GM21515 (cell line): Measurements from ENCODE around the gene GTPBP3.
"Not testable (repeated sequence)": the region's sequence is repeated elsewhere in the genome, so short reads cannot be mapped to it uniquely, and the experiment has no call there.

ENCODE experiments used
- ATAC-seq: cut with Tn5 transposase; IDR thresholded peaks from one replicate; pipeline ENCODE4 v1.9.1; 2021; ENCODE audit not compliant: unreplicated experiment

Gene GTPBP3, protein sequence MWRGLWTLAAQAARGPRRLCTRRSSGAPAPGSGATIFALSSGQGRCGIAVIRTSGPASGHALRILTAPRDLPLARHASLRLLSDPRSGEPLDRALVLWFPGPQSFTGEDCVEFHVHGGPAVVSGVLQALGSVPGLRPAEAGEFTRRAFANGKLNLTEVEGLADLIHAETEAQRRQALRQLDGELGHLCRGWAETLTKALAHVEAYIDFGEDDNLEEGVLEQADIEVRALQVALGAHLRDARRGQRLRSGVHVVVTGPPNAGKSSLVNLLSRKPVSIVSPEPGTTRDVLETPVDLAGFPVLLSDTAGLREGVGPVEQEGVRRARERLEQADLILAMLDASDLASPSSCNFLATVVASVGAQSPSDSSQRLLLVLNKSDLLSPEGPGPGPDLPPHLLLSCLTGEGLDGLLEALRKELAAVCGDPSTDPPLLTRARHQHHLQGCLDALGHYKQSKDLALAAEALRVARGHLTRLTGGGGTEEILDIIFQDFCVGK

DNA sequence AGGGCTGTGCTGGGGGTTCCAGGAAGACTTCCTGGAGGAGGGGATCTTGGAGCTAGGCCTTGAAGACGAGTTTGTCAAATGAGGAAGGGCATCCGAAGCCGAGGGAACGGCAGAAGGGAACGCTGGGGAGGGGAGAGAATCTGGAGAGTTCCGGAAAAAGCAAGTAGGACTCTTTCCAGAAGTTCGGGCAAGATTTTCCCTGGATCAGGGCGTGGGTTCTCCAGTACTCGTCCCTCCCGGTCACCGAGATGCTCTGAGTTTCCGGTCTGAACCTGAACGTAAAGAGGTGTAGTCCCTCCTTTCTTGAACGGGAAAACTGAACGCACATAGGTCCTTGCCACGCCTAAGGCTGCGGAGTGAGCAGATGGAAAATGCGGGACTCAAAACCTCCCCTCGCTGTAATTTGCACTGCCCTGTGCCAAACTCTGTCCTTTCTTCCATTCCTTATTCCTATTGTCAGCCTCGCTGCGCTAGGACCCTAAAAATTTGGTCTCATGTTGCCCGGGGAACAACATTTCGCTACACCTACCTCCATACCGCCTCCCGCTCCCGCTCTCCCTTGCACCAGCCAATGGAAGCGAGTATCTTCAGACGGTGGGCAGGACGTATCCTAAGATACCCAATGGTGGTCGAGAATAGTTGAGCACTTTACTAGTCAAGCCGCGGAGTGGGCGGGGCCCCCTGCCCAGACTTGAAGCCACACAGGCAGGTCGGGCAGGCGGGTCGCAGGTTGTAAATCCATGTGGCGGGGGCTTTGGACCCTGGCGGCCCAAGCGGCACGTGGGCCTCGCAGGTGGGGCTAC lies at the start of gene GTPBP3:
Gene GTPBP3, plus strand, starts transcription at position 682 of the 803 bp plus-strand sequence. Its CDS starts 59 bp downstream, at position 741.
- ATAC-seq = peak; percentile 74

DNA sequence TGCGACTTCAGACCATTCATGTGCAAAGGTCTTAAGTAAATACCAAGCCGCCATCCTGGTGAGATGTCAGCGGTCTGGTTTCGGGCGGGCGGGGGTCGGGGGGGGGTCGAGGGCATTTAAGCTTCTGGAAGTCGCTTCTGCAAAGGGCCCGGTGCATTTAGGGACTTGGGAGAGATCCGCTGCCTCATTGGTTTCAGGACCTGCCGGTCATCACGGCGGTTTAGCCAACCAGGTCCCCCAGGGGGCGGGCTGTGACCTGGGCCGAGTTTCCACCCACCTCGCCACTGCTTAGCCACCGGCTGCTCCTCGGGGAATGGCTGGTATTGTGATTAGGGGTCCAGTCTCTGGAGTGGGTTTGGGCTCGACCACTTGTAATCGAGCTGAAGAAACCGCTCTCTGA lies 47.9 kb upstream of the GTPBP3 start:
- ATAC-seq = no peak

GRCh38 chr19:17292301-17293074 lies 44.9 kb upstream of the GTPBP3 start:
- peak; percentile 71 for ATAC-seq

GRCh38 chr19:17293605-17294004 lies 43.7 kb upstream of the GTPBP3 start:
- no peak for ATAC-seq

DNA sequence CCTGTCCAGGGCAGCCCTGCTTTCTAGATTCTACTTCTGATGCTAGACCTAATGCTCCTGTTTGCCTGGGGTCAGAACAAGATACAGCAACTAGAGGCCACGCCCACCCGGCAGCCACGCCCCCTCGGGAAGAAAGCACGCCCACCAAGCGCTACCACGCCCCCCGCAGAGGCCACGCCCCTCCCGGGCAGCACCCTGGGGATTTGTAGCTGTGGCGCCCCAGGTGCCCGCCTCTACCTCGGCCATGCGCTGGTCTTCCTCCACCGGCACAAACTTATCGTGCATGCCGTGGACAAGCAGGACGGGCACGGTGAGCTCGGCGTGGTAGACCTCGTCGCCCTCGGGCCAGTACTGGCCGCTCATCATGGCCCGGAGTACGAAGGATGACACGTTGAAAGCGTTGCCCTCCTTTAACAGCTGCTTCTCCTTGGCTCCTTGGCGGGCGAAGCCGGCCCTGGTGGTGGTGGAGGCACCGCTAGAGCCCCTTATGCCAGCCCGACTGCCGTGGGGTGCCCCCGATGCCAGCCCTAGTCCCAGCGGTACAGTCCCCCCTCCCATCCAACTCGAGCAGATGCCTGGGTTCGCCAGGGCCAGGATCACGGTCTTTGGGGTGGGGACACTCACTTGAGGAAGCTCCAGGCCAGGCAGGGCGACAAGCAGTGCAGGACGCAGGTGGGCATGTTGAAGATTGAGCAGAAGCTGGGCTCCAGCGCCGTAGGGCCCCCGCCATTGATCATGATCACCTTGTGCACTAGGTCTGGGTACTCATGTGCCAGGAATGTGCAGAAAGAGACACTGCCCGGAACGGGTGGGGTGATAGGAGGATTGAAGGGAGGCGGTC lies 43.1 kb upstream of the GTPBP3 start:
- no peak for ATAC-seq

GRCh38 chr19:17295551-17295950 lies 41.8 kb upstream of the GTPBP3 start:
- ATAC-seq = not testable (repeated sequence)

GRCh38 chr19:17296273-17296672 lies 41.1 kb upstream of the GTPBP3 start:
- ATAC-seq = no peak

DNA sequence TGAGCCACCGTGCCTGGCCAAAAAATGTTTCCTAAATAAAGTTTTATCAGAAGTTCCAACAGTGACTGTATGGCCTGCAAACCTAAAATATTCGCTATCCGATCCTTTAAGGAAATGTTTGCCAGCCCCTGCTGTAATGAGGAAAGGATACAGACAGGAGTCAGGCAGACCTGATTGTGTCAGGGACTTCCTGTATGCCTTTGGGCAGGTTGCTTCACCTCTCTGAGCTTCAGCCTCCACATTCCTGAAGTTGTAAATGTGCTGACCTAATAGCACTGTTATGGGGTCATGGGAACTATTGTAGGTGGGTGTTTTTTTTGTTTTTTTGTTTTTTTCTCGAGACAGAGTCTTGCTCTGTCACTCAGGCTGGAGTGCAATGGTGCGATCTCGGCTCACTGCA lies 40.4 kb upstream of the GTPBP3 start:
- ATAC-seq = no peak

DNA sequence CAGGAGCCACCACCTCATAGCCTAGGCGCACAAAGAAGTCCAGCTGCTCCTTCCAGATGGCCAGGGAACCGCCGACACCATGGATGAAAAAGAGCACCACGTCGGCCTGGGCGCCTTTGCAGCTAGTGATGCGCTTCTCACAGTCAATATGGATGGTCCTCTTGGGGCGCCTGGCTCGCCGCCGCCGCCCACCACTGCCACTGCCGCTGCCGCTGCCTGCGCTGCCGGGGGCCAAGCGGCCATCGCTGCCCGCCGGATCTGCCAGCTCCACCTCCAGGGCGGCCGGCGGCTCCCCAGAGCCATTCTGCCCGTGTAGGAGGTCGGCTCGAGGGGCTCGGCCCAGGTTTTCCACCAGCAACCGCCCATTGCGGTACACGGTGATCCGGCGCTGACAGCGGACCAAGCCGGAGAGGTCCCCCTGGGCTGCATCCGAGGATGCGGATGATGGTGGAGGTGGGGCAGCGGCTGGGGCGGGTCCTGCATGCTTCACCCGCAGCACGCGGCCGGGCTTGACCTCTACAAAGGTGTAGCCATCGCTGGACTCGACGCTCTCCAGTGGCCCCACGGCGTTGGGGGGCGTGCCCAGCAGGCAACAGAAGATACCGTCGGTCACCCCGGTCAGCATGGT lies 36.2 kb upstream of the GTPBP3 start:
- no peak for ATAC-seq

DNA sequence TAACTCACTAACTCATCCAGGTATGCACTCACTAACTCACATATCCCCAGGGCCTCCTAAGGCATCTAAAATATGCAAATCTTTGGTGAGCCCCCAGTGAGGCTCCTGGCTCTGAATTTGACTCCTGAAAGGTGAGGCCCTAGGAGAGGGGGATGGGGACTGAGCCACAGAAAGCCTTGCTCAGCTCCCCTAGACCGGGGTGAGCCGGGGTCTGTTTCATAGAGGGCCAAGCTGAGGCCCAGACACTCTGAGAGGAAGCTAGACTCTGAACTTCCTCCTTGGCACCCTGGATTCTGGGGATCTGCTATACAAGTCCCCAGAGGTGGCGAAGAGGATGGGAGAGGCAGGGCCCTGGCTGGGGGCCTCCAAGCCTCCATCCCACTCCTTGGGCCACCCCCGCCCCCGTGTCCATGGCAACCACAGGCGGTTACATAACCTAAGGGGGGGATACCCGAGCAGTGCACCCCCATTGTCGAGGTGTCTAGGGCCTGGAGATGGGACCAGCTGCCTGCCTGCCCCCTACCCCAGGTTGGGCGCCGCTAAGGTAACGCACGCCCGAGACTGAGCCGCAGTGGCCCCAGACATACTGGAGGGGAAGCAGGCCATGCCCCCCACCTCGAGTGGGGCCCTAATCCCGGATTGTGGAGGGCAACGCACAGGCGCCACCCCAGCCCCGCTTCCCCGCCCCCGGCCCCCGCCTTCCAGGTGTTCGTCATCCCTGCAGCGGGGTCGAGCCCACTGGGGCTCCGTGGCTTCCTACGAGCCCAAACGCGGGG lies 34.8 kb upstream of the GTPBP3 start:
- no peak for ATAC-seq

- peak; percentile 49 for ATAC-seq
Measured at GRCh38 chr19:17303167-17303939, 34.0 kb upstream of the GTPBP3 start, which contains the start of gene ABHD8. ABHD8 (minus strand) TSS chr19:17303425; CDS start chr19:17301616, 1,809 bp downstream.

- no peak for ATAC-seq
Measured at GRCh38 chr19:17303940-17304267, 33.4 kb upstream of the GTPBP3 start.

DNA sequence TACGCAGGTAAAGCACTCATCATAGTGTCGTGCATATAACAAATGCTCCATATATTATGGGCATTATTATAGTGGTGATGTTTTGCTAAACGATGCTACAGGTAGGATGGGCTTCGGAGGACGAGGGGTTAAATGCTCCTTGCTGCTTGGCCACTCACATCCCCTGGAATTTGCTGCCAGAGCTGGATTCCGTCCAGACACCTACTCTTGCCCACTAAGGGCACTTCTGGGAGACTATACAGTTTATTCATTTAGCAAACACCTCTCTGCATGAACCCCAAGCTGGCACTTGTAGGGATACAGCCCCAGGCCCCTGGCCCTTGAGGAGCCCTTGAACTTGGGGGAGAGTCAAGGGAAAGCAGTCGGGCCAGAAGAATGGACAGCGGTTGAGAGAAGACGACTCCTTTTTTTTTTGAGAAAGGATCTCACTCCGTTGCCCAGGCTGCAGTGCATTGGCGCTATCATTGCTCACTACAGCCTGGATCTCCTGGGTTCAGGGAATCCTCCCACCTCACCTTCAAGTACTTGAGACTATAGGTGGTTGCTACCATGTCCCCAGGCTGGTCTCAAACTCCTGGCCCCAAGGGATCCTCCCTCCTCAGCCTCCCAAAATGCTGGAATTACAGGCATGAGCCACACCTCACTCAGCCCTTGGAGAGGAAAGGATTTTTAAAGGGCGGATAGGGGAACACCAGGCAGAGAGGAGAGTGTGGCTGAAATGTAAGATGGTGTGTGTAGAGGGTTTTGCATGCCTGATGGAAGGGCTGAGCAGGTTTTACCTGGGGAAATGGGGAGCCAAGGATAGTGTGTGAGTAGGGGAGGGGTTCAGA lies 32.8 kb upstream of the GTPBP3 start:
- ATAC-seq = no peak

DNA sequence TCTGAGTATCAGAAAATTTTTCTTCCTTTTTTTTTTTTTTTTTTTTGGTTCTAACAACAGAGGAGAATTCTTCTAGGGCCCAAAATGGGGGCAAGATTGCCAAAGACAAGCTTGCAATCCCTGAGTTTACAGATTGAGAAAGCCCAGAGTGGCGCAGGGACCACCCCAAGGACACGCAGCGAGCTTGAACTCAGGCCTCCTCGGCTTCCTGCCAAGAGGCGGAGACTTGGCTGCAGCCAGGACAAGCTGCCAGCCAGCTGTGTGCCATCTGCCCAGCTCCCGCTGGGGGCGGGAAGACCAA lies 32.2 kb upstream of the GTPBP3 start:
- no peak for ATAC-seq

DNA sequence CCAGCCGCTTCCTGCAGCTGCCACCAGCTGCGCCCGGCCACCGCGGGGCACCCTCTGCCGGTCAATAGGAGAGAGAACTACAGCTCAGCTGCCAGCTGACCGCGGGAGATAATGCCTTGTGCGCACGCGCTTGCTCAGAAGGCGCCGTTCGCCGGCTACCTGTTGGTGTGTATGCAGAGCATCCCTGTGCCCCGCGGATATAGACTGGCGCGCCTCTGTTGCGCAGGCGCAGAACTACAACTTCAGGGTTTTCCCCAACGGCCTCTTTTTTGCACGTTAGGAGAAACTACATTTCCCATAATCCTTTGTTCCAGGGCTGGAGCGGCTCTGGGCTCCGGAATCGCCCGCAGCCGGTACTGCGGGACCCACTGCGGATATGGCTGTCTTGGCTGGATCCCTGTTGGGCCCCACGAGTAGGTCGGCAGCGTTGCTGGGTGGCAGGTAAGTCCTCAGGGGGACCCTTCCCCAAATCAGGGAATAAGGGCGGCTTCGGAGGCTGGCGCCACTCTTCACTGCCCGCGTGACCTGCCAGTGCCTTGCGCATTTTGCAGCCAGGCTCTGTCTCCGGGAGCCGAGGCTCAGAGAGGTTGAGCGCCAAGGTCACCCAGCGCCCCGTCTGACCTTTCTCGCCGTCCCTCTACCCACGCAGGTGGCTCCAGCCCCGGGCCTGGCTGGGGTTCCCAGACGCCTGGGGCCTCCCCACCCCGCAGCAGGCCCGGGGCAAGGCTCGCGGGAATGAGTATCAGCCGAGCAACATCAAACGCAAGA lies 31.7 kb upstream of the GTPBP3 start, which contains the start of gene MRPL34:
Gene MRPL34, plus strand, starts transcription at position 356 of the 768 bp plus-strand sequence. Its CDS starts 21 bp downstream, at position 377.
- ATAC-seq = peak; percentile 53

- no peak for ATAC-seq
Measured at GRCh38 chr19:17306285-17306714, 31.1 kb upstream of the GTPBP3 start.
